Occipital lobe (tissue), 2 donors: ENCODE results near the gene KIF18A. TPM values are rescaled to one million over a fixed set of nuclear protein-coding genes. Genes with fewer than 3 reads are reported as not detected.
"Not testable (repeated sequence)": the region's sequence is repeated elsewhere in the genome, so short reads cannot be mapped to it uniquely, and the experiment has no call there.

ENCODE experiments used
- DNase-seq: peaks from one replicate; lab custom pipeline; 2025; lab: John Stamatoyannopoulos, UW
- total RNA-seq: library from RNA; depleted of rRNA; stranded (reverse); fragments of >200 nt; gene quantifications from one replicate; pipeline ENCODE4 v1.2.3, GENCODE V29; 2014

Gene KIF18A
- 4.5 TPM for total RNA-seq

DNA sequence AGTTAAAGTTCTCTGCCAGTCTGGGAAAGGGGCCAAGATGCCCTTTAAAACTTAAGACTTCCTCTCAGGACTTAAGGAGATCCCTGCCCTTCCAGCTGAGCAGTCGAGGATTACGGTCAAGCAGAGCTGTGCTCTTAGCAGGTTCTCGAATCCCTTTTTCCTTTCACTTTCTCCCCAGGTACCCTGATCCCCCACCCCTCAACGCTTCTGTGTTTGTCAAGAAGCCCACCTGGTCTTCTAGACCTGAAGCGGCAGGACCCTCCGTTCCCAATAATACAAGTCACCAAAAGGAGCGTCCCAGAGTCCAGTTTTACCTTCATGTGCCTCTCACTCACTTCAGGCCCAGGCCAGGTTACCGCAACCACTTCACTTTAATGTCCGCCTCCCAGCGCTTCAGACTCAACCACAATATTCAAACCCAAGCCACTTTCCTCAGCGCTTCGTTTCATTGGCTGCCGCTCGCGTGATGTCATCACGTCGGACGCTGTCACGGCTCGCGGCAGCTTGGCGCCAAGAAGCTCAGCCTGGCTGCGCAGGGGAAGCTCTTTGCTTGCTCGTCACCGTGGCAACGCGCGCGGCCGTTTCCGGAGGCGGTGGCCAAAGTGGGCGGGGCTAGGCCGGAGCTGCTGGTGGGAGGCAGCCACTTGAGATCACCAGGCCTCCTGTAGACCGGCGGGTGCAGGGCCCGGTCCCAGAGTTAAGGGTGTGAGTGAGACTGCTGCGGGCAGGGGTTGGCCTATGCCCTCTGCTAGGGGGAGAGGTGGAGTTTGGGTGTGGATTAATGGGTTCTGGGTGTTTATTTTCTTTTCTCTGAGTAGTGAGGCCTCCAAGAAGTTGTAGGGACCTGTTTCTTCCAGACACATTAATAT is at the start of gene KIF18A, which contains the start of gene METTL15:
TSS of gene KIF18A (minus strand) at position 407 of the 869 bp plus-strand sequence. CDS start 10,209 bp downstream, outside the sequence.
TSS of gene METTL15 (plus strand) at position 639 of the 869 bp plus-strand sequence. CDS start 4,947 bp downstream, outside the sequence.
- DNase-seq: peak; percentile 99

DNA sequence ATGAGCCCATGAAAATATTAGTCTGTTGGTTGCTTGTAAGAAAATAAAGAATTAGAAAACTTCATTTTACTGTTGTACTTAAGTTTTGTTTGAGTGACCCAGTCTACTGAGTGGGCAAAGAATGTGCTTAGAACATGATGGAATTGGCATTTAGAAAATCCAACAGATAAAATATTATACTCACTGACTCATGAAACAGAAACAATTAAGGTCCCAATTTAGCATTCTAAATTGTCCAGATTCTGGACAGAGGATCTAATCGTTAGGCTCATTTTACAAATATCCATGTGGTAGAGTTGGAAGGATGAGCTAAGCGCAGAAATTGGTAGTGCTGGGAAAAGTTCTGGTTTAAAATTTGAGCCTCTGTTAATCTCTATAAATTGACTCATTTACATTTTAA is 45.6 kb upstream of the KIF18A start:
- DNase-seq: no peak

DNA sequence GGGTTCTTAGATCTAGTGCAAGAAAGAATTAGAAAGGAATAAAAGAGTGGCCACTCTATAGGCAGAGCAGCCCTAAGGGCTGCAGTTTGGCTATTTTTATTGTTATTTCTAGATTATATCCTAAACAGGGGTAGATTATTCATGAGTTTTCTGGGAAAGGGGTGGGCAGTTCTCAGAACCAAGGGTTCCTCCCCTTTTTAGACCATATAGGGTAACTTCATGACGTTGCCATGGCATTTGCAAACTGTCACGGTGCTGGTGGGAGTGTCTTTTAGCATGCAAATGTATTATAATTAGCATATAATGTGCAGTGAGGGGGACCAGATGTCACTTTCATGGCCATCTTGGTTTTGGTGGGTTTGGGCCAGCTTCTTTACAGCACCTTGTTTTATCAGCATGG is 44.8 kb upstream of the KIF18A start:
- no peak for DNase-seq

DNA sequence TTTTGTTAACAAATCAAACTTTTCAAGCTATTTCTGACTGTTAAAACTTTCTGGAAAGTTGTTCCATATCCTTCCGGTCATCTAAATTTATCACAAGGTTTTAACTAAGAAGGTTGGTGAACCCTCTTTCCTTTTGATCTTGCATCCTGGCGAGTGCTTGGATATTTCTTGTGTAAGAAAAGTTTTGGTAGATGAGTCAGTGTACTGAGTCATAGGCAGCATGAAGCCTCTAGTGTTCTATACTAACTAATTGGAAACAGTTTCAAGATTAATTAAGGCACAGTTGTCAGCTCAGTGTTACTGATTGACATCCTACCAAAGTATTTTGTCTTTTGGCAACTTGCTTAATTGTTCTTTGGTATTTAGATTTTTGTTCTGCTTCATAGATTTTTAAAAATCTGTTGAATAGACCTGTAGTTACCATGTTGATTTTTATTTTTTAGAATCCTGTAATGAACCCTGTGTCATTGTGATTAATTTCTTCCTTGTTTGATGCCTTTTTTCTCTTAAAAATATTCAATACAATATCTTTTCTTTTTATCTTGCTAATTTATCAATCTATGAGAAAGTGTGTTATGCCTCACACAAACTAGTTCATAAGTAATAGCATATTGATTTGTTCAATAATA is 38.3 kb upstream of the KIF18A start:
- DNase-seq: no peak

DNA sequence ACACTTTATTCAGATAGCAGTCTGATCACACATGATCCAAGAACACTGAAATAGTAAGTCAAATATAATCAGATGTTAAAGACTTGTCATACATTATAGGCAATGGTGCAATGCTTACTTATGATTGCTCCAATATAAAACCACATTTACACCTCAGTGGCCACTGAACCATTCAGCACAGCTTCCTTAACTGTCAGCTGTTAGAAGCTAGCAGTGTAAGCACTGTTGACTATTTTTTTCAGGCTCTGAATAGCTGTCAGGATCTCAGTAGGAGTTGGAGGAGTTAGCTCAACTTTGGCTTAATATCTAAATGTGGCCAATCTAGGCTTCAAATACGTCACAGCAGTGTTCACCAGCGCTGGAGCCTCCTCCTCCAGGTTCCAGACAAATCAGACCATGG is 36.9 kb upstream of the KIF18A start:
- no peak for DNase-seq

DNA sequence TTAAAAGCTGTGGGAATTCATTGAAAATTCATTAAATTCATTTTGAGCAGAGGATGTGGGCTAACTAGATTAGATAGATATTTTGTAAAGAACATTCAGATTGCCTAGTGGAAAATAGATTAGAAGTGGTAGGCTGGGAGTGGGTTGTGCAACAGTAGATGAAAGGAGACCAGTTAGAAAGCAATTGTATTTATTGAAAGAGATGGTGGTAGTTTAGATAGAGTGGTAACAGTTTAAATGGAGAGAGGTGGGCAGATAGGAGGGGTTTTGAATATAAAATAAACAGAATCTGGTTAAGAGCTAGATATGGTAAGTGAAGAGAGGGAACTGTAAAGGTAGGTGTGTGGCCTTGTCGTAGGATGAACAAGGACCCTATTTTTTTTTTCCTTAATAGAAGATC is 34.8 kb upstream of the KIF18A start:
- DNase-seq: no peak

DNA sequence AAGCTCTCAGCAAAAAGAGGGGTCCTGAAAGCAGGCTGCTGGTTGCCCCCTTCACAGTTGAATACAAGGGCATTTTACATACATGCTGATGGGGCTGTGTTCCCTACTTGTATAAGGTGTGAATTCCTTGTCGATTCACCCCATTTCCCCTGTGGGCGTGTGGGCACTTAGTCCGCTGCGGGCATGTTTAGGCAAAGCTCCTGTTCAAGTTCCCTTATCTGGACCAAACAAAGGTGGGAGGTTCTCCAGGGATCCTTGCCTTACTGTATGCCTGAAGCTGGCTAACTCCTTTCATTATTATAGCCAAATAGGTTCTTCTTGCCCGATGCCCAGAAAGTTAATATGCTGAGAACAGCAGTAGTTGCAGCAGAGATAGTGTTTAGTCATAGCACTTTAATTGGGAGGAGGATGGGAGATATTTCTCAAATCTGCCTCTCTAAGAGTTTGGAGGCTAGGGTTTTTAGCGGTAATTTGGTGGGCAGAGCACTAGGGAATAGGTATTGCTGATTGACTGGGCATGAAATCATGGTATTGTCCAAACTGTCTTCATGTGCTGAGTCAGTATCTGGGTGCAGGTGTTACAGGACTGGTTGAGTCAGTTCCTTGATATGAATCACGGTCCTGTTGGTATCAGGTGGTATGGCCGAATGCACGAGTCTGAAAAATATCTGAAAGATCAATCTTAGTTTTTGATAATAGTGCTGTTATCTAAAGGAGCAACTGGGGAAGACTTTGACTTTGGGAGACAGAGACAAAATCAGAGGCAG is 32.9 kb upstream of the KIF18A start:
- DNase-seq: no peak

DNA sequence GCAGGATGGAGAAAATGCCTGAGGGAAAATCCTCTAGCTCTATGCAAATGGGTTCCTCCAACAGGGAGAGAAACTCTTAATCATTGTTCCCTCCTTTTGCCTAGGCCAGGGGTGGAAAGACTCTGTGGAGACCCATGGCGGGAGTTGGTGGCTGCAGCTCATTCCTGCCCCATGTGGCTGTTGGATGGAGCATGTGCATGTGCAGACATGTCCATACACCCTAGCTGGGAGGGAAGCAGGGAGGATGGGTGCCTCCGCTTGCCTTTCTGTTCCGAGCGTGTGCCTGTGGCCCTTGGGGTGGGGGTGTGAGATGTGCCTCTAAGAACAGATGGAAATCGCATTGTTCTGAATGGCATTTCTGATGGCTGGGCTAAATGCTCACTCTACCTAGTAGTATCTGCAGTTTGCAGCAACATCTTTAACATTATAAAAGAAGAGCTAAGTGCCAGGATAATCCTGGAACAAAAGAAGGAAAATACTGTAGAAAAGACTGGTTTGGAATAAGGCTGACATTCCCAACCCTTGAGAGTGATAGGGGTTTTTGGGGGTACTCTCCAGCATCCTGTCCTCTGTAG is 32.0 kb upstream of the KIF18A start:
- no peak for DNase-seq

DNA sequence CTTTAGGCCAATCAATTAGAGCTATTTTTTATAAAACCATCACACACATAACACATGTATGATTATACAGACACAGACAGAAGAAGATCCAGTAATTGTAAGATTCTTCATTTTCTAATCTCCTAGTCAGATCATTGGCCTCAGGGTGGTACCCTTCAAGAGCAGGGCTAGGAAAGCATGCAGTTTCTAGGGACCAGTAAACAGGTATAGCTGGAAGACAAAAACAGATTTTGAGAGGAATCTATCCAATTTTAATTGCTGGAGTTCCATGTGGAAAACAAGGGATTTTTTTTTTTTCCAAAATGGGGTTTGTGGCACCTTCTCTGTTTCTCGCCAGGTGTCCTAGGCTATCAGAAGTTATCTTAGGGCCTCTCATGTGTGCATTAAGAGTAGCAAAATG is 29.9 kb upstream of the KIF18A start:
- no peak for DNase-seq

DNA sequence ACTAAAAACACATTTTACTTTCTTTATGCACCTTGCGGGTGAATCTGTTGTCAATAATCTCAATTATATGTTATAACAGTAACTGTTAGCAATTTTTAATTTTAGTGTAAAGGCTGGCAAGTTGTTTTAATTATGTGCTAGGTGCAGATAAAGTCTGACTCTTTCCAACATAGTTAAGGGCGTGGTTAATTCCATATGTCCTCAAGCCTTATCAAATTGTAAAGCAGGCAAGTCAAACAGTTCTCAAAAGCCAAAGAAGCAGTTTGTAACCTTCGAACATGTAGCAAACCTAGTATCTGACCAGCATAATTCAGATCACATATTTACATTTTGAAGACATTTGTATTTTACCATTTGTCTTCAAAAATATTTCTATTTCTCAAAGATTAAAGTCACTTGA is 29.4 kb upstream of the KIF18A start:
- no peak for DNase-seq

DNA sequence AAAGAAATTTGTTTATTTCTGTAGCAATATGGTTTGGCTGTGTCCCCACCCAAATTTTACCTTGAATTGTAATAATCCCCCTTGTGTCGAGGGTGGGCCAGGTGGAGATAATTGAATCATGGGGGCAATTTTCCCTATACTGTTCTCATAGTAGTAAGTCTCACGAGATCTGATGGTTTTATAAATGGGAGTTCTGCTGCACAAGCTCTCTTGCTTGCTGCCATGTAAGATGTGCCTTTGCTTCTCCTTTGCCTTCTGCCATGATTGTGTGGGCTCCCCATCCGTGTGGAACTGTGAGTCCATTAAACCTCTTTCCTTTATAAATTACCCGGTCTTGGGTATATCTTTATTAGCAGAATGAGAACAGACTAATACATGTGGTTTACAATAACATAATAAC is 28.2 kb upstream of the KIF18A start:
- DNase-seq: not testable (repeated sequence)

DNA sequence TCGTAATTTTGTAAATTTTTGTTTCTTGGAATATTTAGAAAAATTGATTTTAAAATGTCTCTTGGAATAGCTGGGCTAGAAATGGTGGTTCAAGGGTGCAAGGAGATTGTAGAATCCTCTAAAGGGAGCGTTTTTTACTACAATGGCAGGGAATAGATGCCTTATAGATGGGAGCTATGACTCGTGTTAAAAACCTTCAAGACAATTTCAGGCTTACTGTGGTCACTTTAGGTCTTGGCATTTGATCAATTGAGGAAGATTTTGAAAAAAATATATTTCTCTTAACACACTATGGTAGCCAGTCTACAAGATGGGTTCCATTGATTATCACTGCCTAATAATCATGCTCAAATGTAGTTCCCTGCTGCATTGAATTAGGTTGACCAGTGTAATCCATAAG is 25.2 kb upstream of the KIF18A start:
- DNase-seq: no peak

DNA sequence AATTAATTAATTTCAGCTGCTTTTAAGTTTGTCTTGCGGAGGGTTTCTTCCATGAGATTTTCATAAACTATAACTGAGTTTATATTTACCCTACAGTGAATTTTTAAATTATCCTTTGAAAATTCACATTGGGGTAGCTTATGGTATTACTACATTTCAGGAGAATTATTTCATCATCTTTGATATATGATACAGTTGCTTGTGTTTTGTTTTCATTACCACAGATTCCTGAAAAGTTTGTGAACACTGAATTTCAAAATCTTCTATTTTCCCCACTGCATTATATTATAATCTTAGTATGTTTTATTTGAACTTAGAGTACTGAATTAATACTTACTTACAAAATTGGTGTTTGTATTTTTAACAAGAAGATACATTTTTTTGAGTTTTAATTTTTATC is 24.6 kb upstream of the KIF18A start:
- no peak for DNase-seq

DNA sequence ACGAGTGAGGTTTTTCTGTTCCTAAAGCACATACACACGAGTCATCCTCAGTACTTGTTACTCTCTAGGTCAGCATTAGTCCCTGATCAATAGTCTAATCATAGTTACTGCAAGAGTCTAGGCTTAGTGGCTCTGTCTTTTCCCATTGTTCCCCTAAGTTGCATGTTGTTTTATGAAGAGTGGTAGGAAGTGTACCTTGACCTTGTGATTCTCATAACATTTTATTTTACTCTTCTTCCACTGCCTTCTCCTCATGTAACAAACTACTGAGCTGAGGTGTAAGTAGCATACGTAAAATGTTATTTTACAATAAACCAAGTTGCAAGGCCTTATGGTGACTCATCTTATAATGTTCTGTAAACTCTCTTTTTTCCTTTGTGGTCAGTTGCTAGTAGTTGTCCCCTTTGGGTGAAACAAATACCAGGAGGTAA is 15.2 kb upstream of the KIF18A start:
- DNase-seq: no peak

DNA sequence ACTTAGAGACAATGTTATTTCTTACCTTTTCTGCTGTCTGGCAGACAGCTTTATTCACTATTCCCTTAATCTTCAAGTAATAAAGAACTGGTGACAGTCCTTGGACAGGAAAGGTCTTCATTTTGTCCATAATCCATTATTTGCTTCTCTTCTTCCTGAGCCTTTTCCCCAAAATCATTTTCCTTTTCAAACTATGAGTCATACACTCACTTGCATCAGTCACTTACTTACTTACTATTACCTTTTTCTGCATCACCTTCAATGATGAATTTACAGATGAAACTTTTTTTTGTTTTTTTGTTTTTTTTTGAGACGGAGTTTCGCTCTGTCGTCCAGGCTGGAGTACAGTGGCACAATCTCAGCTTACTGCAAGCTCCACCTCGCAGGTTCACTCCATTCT is 9.8 kb upstream of the KIF18A start:
- DNase-seq: no peak

DNA sequence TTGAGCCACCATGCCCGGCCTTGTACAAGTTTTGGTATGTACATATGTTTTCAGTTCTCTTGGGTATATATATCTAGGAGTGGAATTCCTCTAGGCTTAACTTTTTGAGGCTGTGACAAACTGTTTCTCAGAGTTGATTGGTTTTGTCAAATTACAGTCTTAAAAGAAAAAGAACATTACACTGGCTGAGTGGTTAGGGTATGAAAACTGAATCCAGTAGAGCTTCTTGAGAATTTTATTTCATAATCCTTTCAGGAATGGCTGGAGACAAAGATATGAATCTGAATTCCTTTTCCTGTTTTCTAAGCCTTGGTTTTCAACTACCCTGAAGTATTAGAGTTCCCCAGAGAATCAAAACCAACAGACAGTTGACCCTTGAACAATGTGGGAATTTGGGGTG is 6.8 kb upstream of the KIF18A start:
- DNase-seq: no peak

DNA sequence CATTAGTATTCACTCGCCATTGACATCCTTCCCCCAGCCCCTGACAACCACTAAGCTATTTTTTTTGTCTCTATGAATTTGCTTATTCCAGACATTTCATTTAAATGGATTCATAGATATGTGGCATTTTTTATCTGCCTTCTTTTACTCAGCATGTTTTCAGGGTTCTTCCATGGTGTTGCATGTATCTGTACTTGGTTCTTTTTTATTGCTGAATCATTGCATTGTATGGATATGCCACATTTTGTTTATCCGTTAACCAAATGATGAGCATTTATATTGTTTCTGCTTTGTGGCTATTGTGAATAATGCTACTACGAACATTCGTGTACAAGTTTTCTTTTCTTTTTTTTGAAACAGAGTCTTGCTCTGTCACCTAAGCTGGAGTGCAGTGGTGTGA is 6.2 kb upstream of the KIF18A start:
- DNase-seq: no peak

DNA sequence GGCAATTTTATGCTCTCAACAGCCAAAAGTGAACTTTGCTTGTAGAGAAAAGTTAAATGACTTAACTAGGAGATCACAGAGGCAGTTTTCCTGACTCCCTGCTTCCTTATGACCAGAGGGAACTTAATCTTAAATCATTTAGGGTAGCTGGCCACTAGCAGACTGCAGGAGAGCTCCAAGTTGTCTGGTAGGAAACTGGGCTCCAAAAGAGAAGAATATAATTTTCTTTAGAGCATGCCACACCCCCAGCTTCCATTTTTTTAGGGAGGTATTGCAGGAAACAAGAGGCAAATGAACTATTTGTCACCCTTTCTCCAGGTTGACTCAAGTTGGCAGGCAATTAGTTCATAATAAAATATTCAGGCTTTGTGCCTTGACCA is 2.9 kb upstream of the KIF18A start:
- no peak for DNase-seq

DNA sequence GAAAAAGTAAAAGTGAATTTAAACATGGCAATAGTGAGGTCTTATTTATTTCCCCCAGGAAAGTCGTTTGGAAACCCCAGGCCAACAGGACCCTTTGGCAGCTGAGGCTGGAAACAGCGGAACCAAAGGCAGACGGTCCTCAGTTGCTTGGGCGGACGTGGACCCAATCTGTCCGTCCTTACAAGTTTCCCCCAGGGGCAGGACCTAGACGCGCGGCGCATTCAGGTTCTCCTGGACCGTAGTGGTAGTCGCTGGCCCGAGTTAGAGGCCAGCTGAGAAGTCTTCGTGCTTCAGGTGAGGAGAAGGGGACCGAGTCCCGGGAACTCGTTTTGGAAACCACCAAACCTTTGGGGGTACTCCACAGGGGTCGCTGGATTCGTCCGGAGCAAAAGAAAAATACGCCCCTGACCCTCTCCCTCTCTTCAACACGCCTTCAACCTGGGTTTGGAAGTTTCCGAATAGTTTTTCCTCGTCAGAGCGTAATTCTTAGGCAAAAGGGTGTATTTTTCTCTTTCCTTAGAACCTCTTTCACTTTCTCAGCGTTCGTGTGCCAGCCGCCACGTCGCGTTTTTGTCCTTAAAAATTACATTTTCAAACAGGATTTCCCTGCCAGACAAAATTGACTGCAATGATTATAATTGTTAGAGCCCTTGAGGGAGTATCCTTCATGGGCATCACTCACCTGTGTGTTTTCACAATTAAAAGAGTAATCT is 2.3 kb upstream of the KIF18A start:
- peak; percentile 21 for DNase-seq

DNA sequence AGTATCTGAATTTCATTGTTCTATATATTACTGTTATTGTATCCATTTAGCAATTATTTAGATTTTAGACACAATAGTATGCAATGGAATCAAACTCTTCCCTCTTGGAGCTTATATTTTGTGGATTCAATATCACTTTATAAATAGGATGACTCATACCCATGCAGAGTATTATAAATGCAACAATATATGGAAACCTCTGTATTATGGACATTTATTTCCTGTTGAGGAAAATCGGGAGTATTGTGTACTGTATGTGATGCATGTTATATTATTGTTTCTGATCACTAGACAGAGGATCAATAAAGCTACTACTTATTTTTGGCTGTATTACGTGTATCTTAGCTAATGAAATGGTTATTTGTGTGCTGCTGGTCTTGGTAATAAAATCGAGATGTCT is 1.0 kb upstream of the KIF18A start:
- no peak for DNase-seq

DNA sequence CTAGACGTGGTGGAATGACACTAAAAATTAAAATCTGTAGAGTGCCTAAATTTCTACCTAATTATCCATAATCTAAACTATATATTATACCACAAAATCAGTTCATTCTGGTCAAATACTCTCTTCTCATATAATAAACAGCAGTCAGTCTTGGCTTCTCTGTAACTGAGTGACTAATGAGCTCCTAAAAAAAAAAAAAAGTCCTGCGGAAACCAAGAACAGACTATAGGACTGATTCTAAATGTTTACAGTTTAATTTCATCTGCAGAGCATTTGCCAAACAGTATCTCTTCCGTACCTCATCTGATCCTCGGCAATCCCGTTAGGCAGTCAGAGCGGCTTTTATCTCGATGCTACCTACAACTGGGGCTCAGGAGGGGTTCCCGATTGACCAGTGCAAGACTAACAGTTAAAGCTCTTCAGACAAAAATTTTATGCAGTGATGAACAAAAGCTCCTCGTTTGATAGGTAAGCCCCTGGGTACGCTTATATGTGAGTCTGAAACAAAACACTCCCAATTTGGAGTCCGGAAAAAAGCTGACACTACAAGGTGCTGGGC is 686 bp downstream of the KIF18A start:
- no peak for DNase-seq
